HG03060 (cell line): Measurements from ENCODE around the gene DHX32.
"Not testable (repeated sequence)": the region's sequence is repeated elsewhere in the genome, so short reads cannot be mapped to it uniquely, and the experiment has no call there.

Experiments used
- ATAC-seq: cut with Tn5 transposase; IDR thresholded peaks from one replicate; pipeline ENCODE4 v1.9.1; 2021; ENCODE audit warnings: low read depth, moderate number of reproducible peaks; ENCODE audit not compliant: unreplicated experiment

The DHX32 gene

GRCh38 chr10:125881192-125881591 lies at the start of gene DHX32:
Gene DHX32 (minus strand): TSS chr10:125881292. CDS start chr10:125880824, 468 bp downstream.
- ATAC-seq = no peak

- ATAC-seq = no peak
Observed at GRCh38 chr10:125929618-125930017, 48.5 kb upstream of the DHX32 start.

DNA sequence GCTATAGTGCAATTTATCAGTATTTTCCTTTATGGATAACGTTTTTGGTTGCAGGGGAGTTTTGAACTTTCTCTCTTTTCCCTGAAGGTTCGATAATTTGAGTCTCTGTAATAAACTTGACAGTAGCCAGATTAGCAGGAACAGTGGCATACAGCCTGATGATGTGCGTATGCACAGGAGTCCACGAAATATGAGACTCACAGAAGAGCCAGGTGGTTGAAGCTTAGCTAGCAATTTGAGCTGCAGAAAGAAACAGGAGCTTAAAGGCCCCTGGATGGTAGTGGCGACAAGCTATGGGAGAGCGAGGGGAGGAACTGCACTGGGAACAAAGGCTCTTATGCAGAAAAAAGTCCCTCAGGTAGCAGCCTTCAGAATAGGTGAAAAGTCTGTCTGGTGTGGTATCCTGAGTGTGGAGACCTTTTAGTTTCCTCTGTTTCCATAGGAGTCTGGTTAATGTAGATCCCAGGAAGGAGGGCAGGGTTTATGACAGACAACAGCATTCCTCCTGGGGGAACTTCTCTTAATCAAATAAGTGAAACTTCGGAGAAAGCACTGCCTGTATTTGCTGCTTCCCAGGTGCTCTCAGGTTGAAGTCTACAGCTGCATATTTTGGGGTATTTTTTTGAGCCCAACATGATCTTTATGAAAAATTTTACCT lies 48.0 kb upstream of the DHX32 start:
- no peak for ATAC-seq

- not testable (repeated sequence) for ATAC-seq
Observed at GRCh38 chr10:125927265-125927664, 46.2 kb upstream of the DHX32 start.

GRCh38 chr10:125926247-125926646 lies 45.2 kb upstream of the DHX32 start:
- ATAC-seq = no peak

GRCh38 chr10:125925262-125925834 lies 44.3 kb upstream of the DHX32 start:
- no peak for ATAC-seq

GRCh38 chr10:125921643-125922306 lies 40.7 kb upstream of the DHX32 start:
- ATAC-seq = not testable (repeated sequence)

DNA sequence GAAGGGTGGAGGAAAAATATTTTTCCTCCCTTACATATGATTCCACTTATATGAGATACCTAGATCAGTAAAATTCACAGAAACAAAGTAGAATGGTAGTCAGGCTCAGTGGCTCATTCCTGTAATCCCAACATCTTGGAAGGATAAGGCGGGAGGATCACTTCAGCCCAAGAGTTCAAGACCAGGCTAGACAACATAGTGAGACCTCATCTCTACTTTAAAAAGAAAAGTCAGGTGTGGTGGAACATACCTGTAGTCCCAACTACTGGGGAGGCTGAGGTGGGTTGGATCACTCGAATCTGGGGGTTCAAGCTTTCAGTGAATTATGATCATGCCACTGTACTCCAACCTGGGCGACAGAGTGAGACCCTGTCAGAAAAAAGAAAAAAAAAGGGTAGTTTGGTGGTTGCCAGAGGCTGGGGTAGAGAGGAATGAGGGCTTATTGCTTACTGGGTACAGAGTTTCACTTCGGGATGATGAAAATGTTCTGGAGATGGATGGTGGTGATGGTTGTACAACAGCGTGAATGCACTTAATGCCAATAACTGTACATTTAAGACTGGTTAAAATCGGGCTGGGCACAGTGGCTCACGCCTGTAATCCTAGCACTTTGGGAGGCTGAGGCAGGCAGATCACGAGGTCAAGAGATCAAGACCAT lies 36.7 kb upstream of the DHX32 start:
- ATAC-seq = not testable (repeated sequence)

- ATAC-seq = no peak
Observed at GRCh38 chr10:125916977-125917376, 35.9 kb upstream of the DHX32 start.

- not testable (repeated sequence) for ATAC-seq
Observed at GRCh38 chr10:125913277-125913676, 32.2 kb upstream of the DHX32 start.

DNA sequence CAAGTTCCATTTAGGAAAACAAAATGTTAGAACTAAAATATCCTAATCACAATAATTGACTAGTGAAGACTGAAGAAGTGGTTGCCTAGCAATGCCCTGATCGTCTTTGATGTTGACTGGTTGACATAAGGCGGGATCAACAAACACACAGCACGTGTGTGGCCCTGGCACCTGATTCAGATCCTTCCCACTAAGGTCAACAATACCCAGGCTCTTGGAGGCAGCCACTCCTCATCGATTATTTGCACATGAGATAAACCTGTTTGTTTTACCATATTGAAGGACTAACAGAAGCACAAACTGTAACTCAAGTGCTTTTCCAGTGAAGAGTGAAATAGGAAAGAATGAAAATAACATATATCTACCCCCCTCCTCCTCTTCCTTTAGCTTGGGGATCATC lies 30.9 kb upstream of the DHX32 start:
- no peak for ATAC-seq

GRCh38 chr10:125911145-125911544 lies 30.1 kb upstream of the DHX32 start:
- no peak for ATAC-seq

DNA sequence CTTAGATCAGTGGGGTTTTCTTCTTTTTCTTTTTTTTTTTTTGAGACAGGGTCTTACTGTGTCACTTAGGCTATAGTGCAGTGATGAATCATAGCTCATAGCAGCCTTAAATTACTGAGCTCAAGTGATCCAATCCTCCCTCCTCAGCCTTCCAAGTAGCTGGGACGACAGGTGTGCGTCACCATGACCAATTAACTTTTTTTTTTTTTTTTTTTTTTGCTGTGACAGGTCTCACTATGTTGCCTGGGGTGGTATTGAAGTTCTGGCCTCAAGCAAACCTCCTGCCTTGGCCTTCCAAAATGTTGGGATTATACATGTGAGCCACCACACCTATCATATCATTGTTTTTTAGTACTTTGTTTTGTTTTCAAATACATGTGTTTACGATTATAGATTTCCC lies 28.4 kb upstream of the DHX32 start:
- ATAC-seq = not testable (repeated sequence)

DNA sequence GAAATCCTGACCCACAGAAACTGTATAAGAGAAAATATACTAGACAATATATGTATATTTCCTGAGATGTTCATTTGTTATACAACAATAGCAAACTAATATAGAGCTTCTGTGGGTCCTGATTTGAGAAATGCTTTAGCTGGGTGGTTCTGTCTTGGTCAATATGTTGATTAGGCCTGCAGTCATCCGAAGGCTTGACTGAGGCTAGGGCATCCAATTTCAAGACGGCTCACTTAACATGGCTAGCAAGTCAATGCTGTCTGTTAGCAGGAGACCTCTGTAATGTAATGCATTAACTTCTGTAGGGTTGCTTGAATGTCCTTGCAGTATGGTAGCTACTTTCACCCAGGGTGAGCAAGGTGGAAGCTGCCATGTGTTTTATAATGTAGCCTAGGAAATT lies 27.7 kb upstream of the DHX32 start:
- ATAC-seq = not testable (repeated sequence)

DNA sequence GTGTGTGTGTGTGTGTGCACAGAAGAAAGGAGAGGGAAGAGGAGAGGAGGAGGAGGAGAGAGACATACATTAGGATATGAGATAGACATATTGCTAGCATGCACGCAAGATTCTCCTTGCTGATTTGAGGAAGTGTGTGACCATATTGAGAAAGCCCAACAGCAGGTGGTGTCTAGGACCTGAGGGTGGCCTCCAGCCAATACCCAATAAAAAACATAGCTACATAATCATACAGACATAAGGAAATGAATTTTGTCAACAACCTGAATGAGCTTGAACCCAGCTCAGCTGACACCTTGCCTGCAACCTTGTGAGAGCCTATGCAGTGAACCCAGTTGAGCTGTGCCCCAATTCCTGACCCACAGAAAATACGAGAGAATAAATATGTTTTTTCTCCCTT lies 26.5 kb upstream of the DHX32 start:
- ATAC-seq = not testable (repeated sequence)

DNA sequence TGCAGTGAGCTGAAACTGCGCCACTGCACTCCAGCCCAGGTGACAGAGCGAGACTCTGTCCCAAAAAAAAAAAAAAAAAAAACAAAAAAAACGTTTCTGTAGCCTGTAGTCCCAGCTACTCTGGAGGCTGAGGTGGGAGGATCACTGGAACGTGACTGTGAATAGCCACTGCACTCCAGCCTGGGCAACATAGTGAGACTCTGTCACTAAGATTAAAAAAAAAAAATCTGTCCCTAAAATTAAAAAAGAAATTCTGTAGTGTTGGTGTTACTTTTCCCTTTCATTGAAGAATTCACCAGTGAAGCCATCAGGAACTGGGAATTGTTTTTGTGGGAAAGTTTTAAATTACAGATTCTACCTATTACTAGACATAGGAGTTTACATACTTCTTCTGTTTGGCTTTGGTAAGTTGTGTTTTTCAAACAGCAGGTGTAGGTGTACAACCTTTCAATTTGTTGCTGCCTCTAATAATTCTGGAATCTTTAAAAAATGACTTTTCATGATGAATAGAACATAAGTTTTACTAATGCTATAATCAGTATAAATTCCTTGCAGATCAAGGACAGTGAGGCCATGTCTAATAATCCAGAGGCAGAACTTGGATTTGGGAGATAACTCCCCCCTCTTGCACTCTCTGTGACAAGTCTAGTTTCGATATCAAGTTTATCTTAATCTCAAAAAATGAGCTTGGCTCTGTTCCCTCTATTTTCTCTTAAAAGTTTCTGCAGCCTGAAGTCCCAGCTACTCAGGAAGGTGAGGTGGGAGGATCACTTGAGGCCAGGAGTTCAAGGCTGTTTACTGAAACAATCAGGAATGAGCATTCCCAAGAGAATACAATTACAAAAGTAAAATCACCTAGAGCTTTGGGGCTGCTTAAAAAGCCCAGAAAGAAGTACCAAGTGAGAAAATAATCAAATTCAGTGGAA lies 24.2 kb upstream of the DHX32 start:
- not testable (repeated sequence) for ATAC-seq

GRCh38 chr10:125903135-125903640 lies 22.1 kb upstream of the DHX32 start:
- ATAC-seq = not testable (repeated sequence)

DNA sequence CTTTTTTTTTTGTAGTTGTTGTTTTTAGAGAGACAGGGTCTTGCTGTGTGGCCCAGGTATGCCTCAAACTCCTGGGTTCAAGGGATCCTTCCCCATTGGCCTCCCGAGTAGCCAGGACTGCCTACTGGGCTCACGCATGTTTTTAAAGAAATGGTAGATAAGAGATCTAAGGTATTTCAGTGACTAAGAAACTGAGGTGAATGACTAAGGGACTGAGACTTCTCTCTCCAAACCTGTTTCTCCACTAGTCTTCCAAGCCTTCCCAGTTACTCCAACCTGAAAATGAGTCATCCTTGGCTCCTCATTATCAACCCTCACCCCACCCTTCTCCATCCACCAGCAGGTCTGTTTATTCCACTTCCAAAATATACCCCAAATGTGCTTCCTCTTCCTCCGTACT lies 19.9 kb upstream of the DHX32 start:
- not testable (repeated sequence) for ATAC-seq

GRCh38 chr10:125897317-125897716 lies 16.2 kb upstream of the DHX32 start:
- ATAC-seq = not testable (repeated sequence)
